DOHH2 (cell line): ENCODE measurements around the gene MDGA2.

Experiments used
- EZH2phosphoT487 ChIP-seq: fragments of 200-600 bp; sonication (generic); IDR thresholded peaks from 2 replicates; pipeline ENCODE4 v1.6.1; 2017; ENCODE audit warnings: borderline replicate concordance, mild to moderate bottlenecking, antibody characterized with exemption, low read length, moderate library complexity, mixed read lengths
- TF ChIP-seq, protein P1 (sequence below): fragments of 200-600 bp; sonication (generic); IDR thresholded peaks from one replicate; pipeline ENCODE4 v1.5.1; 2014; ENCODE audit warnings: antibody characterized with exemption, mild to moderate bottlenecking, low read depth, low read length; ENCODE audit not compliant: poor library complexity, severe bottlenecking

DNA sequence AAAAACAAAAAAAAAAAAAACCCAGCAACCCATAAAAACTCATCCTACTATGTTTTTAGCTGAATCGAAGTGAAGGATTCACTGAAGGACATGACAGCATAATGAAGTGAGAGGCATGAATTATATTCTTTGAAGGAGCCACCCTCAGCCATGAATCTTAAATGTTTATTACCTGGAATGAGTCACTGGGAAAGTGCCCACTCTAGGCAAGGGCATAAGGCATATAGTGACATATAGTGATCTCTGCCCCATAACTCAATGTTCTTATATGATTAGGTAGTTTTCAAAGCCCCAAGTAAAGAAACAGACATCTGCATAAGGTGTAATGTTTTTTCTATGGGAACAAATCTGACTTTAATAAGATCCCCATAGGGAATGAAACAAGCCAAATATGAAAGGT lies 79.9 kb downstream of the MDGA2 start:
- TF ChIP-seq, protein P1, sequence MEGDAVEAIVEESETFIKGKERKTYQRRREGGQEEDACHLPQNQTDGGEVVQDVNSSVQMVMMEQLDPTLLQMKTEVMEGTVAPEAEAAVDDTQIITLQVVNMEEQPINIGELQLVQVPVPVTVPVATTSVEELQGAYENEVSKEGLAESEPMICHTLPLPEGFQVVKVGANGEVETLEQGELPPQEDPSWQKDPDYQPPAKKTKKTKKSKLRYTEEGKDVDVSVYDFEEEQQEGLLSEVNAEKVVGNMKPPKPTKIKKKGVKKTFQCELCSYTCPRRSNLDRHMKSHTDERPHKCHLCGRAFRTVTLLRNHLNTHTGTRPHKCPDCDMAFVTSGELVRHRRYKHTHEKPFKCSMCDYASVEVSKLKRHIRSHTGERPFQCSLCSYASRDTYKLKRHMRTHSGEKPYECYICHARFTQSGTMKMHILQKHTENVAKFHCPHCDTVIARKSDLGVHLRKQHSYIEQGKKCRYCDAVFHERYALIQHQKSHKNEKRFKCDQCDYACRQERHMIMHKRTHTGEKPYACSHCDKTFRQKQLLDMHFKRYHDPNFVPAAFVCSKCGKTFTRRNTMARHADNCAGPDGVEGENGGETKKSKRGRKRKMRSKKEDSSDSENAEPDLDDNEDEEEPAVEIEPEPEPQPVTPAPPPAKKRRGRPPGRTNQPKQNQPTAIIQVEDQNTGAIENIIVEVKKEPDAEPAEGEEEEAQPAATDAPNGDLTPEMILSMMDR: no peak
- no peak for TF ChIP-seq EZH2phosphoT487
